ENCODE measurements around the gene CRYBA2.

- TF ChIP-seq CTCF (IDR thresholded peaks at IDR 0.05) (no peak), POLR2A (IDR thresholded peaks at IDR 0.05) (no peak)
These were observed 25.1 kb upstream of the CRYBA2 start for GRCh38 chr2:219018286-219018685.
